HepG2 (cell line): Measurements from ENCODE around the gene BBS9. TPM values are rescaled to one million over a fixed set of nuclear protein-coding genes. Genes with fewer than 3 reads are reported as not detected.

Experiments
- ATF7 ChIP-seq, 2 experiments: fragments of 450-650 bp in 1 of 2; sonication (generic) in 1 of 2; formaldehyde crosslinking in 1 of 2; IDR thresholded peaks; 2 replicates each; pipeline versions ENCODE4 v1.4.0 to v1.6.1; 2016 to 2020; ENCODE audit warnings: antibody characterized with exemption in 1 of 2, mild to moderate bottlenecking in 1 of 2, missing genetic modification reagents in 1 of 2
- ATF7-NPFF ChIP-seq: sonication (generic); formaldehyde crosslinking; IDR thresholded peaks from 2 replicates; pipeline ENCODE4 v1.8.1; 2023; ENCODE audit warnings: mild to moderate bottlenecking, low read depth, missing genetic modification reagents, moderate library complexity
- CAMTA2 ChIP-seq: sonication (generic); formaldehyde crosslinking; IDR thresholded peaks from 2 replicates; pipeline ENCODE4 v1.4.0; 2020; ENCODE audit warnings: mild to moderate bottlenecking, missing genetic modification reagents, borderline replicate concordance
- FOXA3 ChIP-seq: IDR thresholded peaks from 2 replicates; pipeline ENCODE4 v1.6.1; 2016; ENCODE audit warnings: missing genetic modification reagents, missing compliant biosample characterization
- KDM4B ChIP-seq: sonication (generic); formaldehyde crosslinking; IDR thresholded peaks from 2 replicates; pipeline ENCODE4 v1.4.0; 2020; ENCODE audit warnings: missing genetic modification reagents
- KDM5A ChIP-seq: fragments of 200-600 bp; sonication (generic); IDR thresholded peaks from 2 replicates; pipeline ENCODE4 v1.7.0; 2018; ENCODE audit warnings: antibody characterized with exemption, mild to moderate bottlenecking, low read length, borderline replicate concordance
- KLF12 ChIP-seq: sonication (generic); formaldehyde crosslinking; IDR thresholded peaks from 2 replicates; pipeline ENCODE4 v1.4.0; 2020; ENCODE audit warnings: missing genetic modification reagents, borderline replicate concordance
- MED13 ChIP-seq: sonication (generic); formaldehyde crosslinking; IDR thresholded peaks from 2 replicates; pipeline ENCODE4 v1.5.0; 2020; ENCODE audit warnings: missing genetic modification reagents
- NBN ChIP-seq: fragments of 450-650 bp; conservative IDR thresholded peaks from 2 replicates; pipeline ENCODE4 v1.6.1; 2017
- NR2F6 ChIP-seq, 2 experiments: IDR thresholded peaks; 2 replicates each; pipeline ENCODE4 v1.6.1; 2016; ENCODE audit warnings: antibody characterized with exemption in 1 of 2, mild to moderate bottlenecking in 1 of 2
- PHF20 ChIP-seq: sonication (generic); formaldehyde crosslinking; IDR thresholded peaks from 2 replicates; pipeline ENCODE4 v1.5.0; 2020; ENCODE audit warnings: mild to moderate bottlenecking, missing genetic modification reagents
- PHF21A ChIP-seq: sonication (generic); formaldehyde crosslinking; IDR thresholded peaks from 2 replicates; pipeline ENCODE4 v1.5.0; 2020; ENCODE audit warnings: mild to moderate bottlenecking, missing genetic modification reagents
- REL ChIP-seq: sonication (generic); formaldehyde crosslinking; conservative IDR thresholded peaks from 2 replicates; pipeline ENCODE4 v1.8.0; 2022; ENCODE audit warnings: mild to moderate bottlenecking, missing genetic modification reagents, moderate library complexity
- SRSF4 ChIP-seq: fragments of 200-400 bp; formaldehyde crosslinking; IDR thresholded peaks from one replicate; pipeline ENCODE4 v1.6.1; 2018; ENCODE audit warnings: mild to moderate bottlenecking, low read depth, low read length, moderate library complexity; ENCODE audit not compliant: poor library complexity, severe bottlenecking
- ZKSCAN8 ChIP-seq: IDR thresholded peaks from 2 replicates; pipeline ENCODE4 v1.6.1; 2016; ENCODE audit warnings: borderline replicate concordance, missing genetic modification reagents, missing compliant biosample characterization
- ZNF24 ChIP-seq: fragments of 450-650 bp; IDR thresholded peaks from 2 replicates; pipeline ENCODE4 v1.6.1; 2017; ENCODE audit warnings: antibody characterized with exemption, mild to moderate bottlenecking
- ZNF558 ChIP-seq: sonication (generic); formaldehyde crosslinking; IDR thresholded peaks from 2 replicates; pipeline ENCODE4 v1.9.0; 2022; ENCODE audit warnings: mild to moderate bottlenecking, missing genetic modification reagents, borderline replicate concordance
- ZNF562 ChIP-seq: sonication (generic); formaldehyde crosslinking; IDR thresholded peaks from 2 replicates; pipeline ENCODE4 v1.8.0; 2022; ENCODE audit warnings: missing genetic modification reagents, borderline replicate concordance
- ZNF589 ChIP-seq: sonication (generic); formaldehyde crosslinking; conservative IDR thresholded peaks from 2 replicates; pipeline ENCODE4 v1.8.0; 2022; ENCODE audit warnings: mild to moderate bottlenecking, moderate library complexity, missing genetic modification reagents
- ZNF616 ChIP-seq: sonication (generic); formaldehyde crosslinking; IDR thresholded peaks from 2 replicates; pipeline ENCODE4 v1.5.0; 2020; ENCODE audit warnings: low read depth, mild to moderate bottlenecking, missing genetic modification reagents
- ZSCAN21 ChIP-seq: sonication (generic); formaldehyde crosslinking; IDR thresholded peaks from 2 replicates; pipeline ENCODE4 v1.8.0; 2022; ENCODE audit warnings: mild to moderate bottlenecking, missing genetic modification reagents, moderate library complexity, borderline replicate concordance
- polyA plus RNA-seq, 8 experiments: library from polyadenylated mRNA; depleted of rRNA in 3 of 8; stranded (reverse) in 7 of 8; unstranded in 1 of 8; fragments of >200 nt; fragmentation: Illumina TruSeq in 4 of 8; extraction: Trizol in 4 of 8; gene quantifications; 2 replicates each; pipeline versions ENCODE4 v1.2.1 to v1.2.3, GENCODE V29; 2011 to 2016; ENCODE audit warnings: low read depth in 4 of 8, missing spikeins in 1 of 8, mixed read lengths in 1 of 8; ENCODE audit not compliant: insufficient read depth in 1 of 8
- total RNA-seq, 5 experiments: library from RNA; depleted of rRNA; stranded (reverse); fragments of >200 nt; fragmentation: Illumina TruSeq; extraction: Trizol; gene quantifications; 2 replicates each; pipeline ENCODE4 v1.2.3, GENCODE V29; 2016; ENCODE audit warnings: low read depth in 1 of 5
- TF ChIP-seq, protein P1 (sequence below): sonication (generic); formaldehyde crosslinking; IDR thresholded peaks from 2 replicates; pipeline ENCODE4 v1.5.0; 2020; ENCODE audit warnings: mild to moderate bottlenecking, missing genetic modification reagents
- TF ChIP-seq, protein P2 (sequence below): sonication (generic); formaldehyde crosslinking; IDR thresholded peaks from 2 replicates; pipeline ENCODE4 v1.8.0; 2023; ENCODE audit warnings: mild to moderate bottlenecking, missing genetic modification reagents
- TF ChIP-seq, protein P3 (sequence below): sonication (generic); formaldehyde crosslinking; IDR thresholded peaks from 2 replicates; pipeline ENCODE4 v1.5.1; 2020; ENCODE audit warnings: mild to moderate bottlenecking, missing genetic modification reagents, borderline replicate concordance

Gene BBS9
- total and polyA plus RNA-seq, 2 of the 13 experiments (the other 11 are each of a cell fraction or from before 2014, with no cell fraction given): 5.1 to 7.8 TPM

DNA sequence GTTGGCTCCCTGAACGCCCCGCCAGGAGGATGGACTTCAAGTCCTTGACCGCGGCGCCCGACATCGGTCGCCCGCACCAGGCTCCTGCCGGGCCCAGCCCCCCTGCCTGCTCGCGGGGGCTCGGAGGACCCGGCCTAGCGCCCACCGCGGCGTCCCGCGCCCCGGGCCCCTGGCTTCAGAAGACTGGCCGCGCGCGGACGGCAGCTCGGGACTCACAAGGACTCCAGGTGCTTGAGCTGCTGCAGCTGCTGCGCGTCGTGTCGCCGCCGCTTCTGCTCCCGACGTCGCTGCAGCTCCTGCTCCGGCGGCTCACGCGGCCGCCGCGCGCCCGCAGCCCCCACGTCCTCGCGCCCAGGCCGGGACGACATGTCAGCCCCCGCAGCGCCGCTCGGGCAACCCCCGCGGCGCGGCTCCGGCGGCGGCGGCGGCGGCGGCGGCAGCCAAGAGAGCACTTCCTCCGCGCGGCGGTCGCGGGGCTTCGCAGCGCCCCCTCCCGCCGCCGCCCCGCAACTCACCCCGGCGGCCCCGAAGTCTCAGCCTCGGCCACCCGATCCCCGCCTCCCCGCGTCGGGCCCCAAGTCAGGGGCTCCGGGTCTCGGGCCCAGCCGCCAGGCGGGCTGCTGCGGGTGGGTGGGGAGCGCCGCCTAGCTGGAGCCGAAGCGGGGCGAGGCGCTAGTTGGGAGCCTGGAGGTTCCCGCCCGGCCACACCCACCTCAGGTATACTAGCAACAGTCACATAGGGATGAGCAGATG is 20.2 kb upstream of the BBS9 start, which contains the start of gene RP9 (continued):
- 0 out of 2 replicates have a peak, but pooled peaks have one; percentile 25 for TF ChIP-seq ZNF589 (CRISPR knock-in tag)
- peak; percentile 34; the same call in 1 of the 2 replicates for TF ChIP-seq PHF21A (CRISPR knock-in tag)
- TF ChIP-seq, protein P1, sequence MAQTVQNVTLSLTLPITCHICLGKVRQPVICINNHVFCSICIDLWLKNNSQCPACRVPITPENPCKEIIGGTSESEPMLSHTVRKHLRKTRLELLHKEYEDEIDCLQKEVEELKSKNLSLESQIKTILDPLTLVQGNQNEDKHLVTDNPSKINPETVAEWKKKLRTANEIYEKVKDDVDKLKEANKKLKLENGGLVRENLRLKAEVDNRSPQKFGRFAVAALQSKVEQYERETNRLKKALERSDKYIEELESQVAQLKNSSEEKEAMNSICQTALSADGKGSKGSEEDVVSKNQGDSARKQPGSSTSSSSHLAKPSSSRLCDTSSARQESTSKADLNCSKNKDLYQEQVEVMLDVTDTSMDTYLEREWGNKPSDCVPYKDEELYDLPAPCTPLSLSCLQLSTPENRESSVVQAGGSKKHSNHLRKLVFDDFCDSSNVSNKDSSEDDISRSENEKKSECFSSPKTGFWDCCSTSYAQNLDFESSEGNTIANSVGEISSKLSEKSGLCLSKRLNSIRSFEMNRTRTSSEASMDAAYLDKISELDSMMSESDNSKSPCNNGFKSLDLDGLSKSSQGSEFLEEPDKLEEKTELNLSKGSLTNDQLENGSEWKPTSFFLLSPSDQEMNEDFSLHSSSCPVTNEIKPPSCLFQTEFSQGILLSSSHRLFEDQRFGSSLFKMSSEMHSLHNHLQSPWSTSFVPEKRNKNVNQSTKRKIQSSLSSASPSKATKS (CRISPR knock-in tag): no peak
- TF ChIP-seq, protein P2, sequence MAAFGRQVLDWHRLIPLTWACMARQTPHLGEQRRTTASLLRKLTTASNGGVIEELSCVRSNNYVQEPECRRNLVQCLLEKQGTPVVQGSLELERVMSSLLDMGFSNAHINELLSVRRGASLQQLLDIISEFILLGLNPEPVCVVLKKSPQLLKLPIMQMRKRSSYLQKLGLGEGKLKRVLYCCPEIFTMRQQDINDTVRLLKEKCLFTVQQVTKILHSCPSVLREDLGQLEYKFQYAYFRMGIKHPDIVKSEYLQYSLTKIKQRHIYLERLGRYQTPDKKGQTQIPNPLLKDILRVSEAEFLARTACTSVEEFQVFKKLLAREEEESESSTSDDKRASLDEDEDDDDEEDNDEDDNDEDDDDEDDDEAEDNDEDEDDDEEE: no peak
- peak; percentile 77; the same call in 1 of the 2 replicates for TF ChIP-seq ATF7-NPFF (CRISPR knock-in tag)
- TF ChIP-seq ZNF562: no peak
- no peak for TF ChIP-seq ZKSCAN8 (CRISPR knock-in tag)
- no peak for TF ChIP-seq CAMTA2 (CRISPR knock-in tag)
- no peak for TF ChIP-seq ZNF24
- peak; percentile 27; the same call in 1 of the 2 replicates for TF ChIP-seq PHF20 (CRISPR knock-in tag)
- peak; percentile 88; the same call in 1 of the 2 replicates for TF ChIP-seq KLF12 (CRISPR knock-in tag)
- no peak for TF ChIP-seq SRSF4
- TF ChIP-seq, protein P3, sequence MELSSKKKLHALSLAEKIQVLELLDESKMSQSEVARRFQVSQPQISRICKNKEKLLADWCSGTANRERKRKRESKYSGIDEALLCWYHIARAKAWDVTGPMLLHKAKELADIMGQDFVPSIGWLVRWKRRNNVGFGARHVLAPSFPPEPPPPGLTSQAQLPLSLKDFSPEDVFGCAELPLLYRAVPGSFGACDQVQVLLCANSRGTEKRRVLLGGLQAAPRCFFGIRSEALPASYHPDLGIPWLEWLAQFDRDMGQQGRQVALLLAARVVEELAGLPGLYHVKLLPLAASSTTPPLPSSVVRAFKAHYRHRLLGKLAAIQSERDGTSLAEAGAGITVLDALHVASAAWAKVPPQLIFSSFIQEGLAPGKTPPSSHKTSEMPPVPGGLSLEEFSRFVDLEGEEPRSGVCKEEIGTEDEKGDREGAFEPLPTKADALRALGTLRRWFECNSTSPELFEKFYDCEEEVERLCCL (CRISPR knock-in tag): no peak
- no peak for TF ChIP-seq NR2F6 (IDR thresholded peaks at IDR 0.05)
- TF ChIP-seq NR2F6 (CRISPR knock-in tag; IDR thresholded peaks at IDR 0.05): peak; percentile 33
- no peak for TF ChIP-seq REL (CRISPR knock-in tag)
- peak; percentile 42; the same call in 1 of the 2 replicates for TF ChIP-seq KDM5A
- no peak for TF ChIP-seq ATF7 (IDR thresholded peaks at IDR 0.05)
- no peak for TF ChIP-seq ATF7 (CRISPR knock-in tag; IDR thresholded peaks at IDR 0.05)
- TF ChIP-seq ZNF616 (CRISPR knock-in tag): 0 out of 2 replicates have a peak, but pooled peaks have one; percentile 60
- no peak for TF ChIP-seq NBN
- no peak for TF ChIP-seq FOXA3 (CRISPR knock-in tag)
- 0 out of 2 replicates have a peak, but pooled peaks have one; percentile 48 for TF ChIP-seq ZSCAN21 (CRISPR knock-in tag)
- peak; percentile 28; the same call in 1 of the 2 replicates for TF ChIP-seq MED13
- peak; percentile 55; the same call in 1 of the 2 replicates for TF ChIP-seq ZNF558 (CRISPR knock-in tag)
- no peak for TF ChIP-seq KDM4B (CRISPR knock-in tag)
